ENCODE measurements around the gene HSD17B1.

GRCh38 chr17:42581744-42582270, 29.1 kb downstream of the HSD17B1 start:
- TF ChIP-seq, protein P1, sequence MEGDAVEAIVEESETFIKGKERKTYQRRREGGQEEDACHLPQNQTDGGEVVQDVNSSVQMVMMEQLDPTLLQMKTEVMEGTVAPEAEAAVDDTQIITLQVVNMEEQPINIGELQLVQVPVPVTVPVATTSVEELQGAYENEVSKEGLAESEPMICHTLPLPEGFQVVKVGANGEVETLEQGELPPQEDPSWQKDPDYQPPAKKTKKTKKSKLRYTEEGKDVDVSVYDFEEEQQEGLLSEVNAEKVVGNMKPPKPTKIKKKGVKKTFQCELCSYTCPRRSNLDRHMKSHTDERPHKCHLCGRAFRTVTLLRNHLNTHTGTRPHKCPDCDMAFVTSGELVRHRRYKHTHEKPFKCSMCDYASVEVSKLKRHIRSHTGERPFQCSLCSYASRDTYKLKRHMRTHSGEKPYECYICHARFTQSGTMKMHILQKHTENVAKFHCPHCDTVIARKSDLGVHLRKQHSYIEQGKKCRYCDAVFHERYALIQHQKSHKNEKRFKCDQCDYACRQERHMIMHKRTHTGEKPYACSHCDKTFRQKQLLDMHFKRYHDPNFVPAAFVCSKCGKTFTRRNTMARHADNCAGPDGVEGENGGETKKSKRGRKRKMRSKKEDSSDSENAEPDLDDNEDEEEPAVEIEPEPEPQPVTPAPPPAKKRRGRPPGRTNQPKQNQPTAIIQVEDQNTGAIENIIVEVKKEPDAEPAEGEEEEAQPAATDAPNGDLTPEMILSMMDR (IDR thresholded peaks at IDR 0.05) = no peak
- TF ChIP-seq POLR2A (IDR thresholded peaks at IDR 0.05) = no peak

Data from uterus (tissue), 2 donors.